Peyer's patch (tissue), 4 donors: Measurements from ENCODE around the gene KLHDC2. TPM values are rescaled to one million over a fixed set of nuclear protein-coding genes. Genes with fewer than 3 reads are reported as not detected.
"Not testable (repeated sequence)": the region's sequence is repeated elsewhere in the genome, so short reads cannot be mapped to it uniquely, and the experiment has no call there.

Experiments
- DNase-seq, 3 donors: peaks; one replicate each; pipeline ENCODE4 v3.0.0-alpha.2; 2017 to 2019
- H3K27ac ChIP-seq, 4 donors: fragments of 200-600 bp; sonication (generic); one replicate each; pipeline ENCODE4 v1.5.1; 2016 to 2019
- H3K27me3 ChIP-seq, 2 donors: fragments of 200-600 bp; sonication (generic); one replicate each; pipeline ENCODE4 v1.5.1; 2019
- H3K36me3 ChIP-seq, 3 donors: fragments of 200-600 bp; sonication (generic); one replicate each; pipeline ENCODE4 v1.5.1; 2016 to 2019
- H3K4me1 ChIP-seq, 4 donors: fragments of 200-600 bp; sonication (generic); one replicate each; pipeline ENCODE4 v1.5.1; 2016 to 2019
- H3K4me3 ChIP-seq, 4 donors: fragments of 200-600 bp; sonication (generic); 1 replicate in 3 of 4; 2 replicates in 1 of 4; pipeline ENCODE4 v1.5.1; 2016 to 2019; ENCODE audit warnings: mild to moderate bottlenecking in 1 of 4
- H3K9me3 ChIP-seq, 4 donors: fragments of 200-600 bp; sonication (generic); one replicate each; pipeline ENCODE4 v1.5.1; 2016 to 2019; ENCODE audit warnings: mild to moderate bottlenecking in 1 of 4
- POLR2A ChIP-seq, 2 donors: fragments of 450-650 bp; IDR thresholded peaks; one replicate each; pipeline ENCODE4 v1.5.1; 2017; ENCODE audit warnings: antibody characterized with exemption in 2 of 2, mild to moderate bottlenecking in 2 of 2, moderate library complexity in 2 of 2
- total RNA-seq, 4 donors: library from RNA; depleted of rRNA; stranded (reverse); fragments of >200 nt; gene quantifications; one replicate each; pipeline ENCODE4 v1.1.0, GENCODE V29; 2016
- TF ChIP-seq, protein P1 (sequence below), 6 experiments: fragments of 450-650 bp in 4 of 6; fragments of 200-600 bp in 2 of 6; sonication (generic) in 1 of 6; IDR thresholded peaks; one replicate each; pipeline ENCODE4 v1.5.1; 2017 to 2019; ENCODE audit warnings: antibody characterized with exemption in 6 of 6, mild to moderate bottlenecking in 3 of 6, moderate library complexity in 1 of 6

KLHDC2 gene
- total RNA-seq, 4 donors from 2014 or later: 73.4 to 135 (median 107) TPM

DNA sequence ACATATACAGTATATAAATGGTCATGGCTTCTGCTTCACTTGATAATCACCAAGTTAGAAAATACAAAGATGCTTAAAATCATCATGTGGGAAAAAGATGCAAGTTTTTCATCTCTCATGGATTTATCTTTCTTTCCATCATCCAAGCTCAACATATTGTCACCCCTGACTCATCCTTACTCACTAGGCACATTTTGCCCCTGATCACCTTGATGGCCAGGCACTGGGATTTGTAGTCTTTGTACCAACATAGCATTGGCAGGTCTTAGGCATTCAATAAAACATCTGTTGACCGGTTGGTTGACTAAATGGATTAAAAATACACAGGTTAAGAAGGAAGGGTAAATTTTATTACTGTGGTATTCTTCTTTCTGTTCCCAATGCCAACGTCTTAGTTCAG, 28.1 kb downstream of the KLHDC2 start:
- DNase-seq: no peak
- Histone ChIP-seq H3K36me3 (peaks cover 0 to 98% (median 0%) of the 10 kb centered on the region in 3 donors), H3K9me3 (no peaks in the 10 kb centered on the region), H3K27me3 (no peaks in the 10 kb centered on the region), H3K27ac (no peak overlapping the region), H3K4me3 (no peak overlapping the region), H3K4me1 (no peaks in the 10 kb centered on the region)
- TF ChIP-seq POLR2A (IDR thresholded peaks at IDR 0.05): no peak

DNA sequence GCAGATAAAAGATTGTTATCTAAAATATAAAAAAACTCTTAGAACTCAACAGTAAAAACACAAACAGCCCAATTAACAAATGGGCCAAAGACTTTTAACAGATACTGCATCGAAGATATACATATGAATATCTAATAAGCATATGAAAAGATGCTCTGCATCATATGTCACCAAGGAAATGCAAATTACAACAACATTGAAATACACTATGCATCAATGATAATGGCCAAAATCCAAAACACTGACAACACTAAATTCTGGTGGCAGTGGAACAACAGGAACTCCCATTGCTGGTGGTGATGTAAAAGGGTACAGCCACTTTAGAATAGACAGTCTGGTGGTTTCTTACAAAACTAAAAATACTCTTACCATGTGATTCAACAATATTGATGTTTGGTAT, 40.8 kb downstream of the KLHDC2 start:
- no peak overlapping the region for H3K27ac ChIP-seq
- no peaks in the 10 kb centered on the region for H3K27me3 ChIP-seq
- no peaks in the 10 kb centered on the region for H3K9me3 ChIP-seq
- TF ChIP-seq, protein P1, sequence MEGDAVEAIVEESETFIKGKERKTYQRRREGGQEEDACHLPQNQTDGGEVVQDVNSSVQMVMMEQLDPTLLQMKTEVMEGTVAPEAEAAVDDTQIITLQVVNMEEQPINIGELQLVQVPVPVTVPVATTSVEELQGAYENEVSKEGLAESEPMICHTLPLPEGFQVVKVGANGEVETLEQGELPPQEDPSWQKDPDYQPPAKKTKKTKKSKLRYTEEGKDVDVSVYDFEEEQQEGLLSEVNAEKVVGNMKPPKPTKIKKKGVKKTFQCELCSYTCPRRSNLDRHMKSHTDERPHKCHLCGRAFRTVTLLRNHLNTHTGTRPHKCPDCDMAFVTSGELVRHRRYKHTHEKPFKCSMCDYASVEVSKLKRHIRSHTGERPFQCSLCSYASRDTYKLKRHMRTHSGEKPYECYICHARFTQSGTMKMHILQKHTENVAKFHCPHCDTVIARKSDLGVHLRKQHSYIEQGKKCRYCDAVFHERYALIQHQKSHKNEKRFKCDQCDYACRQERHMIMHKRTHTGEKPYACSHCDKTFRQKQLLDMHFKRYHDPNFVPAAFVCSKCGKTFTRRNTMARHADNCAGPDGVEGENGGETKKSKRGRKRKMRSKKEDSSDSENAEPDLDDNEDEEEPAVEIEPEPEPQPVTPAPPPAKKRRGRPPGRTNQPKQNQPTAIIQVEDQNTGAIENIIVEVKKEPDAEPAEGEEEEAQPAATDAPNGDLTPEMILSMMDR (IDR thresholded peaks at IDR 0.05): no peak
- TF ChIP-seq POLR2A (IDR thresholded peaks at IDR 0.05): no peak
- H3K36me3 ChIP-seq: peaks cover 0 to 87% (median 0%) of the 10 kb centered on the region in 3 donors
- H3K4me3 ChIP-seq: no peak overlapping the region
- H3K4me1 ChIP-seq: no peaks in the 10 kb centered on the region
- DNase-seq: no peak

DNA sequence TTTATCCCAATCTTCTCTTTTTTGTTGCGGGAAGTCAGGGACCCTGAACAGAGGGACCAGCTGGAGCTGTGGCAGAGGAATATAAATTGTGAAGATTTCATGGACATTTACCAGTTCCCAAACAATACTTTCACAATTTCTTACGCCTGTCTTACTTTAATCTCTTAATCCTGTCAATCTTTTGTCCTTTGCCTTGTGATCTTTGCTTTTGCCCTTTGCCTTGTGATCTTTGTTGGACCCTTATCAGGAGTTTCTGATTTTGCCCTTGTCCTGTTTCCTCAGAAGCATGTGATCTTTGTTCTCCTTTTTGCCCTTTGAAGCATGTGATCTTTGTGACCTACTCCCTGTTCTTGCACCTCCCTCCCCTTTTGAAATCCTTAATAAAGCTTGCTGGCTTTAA, 48.2 kb downstream of the KLHDC2 start:
- not testable (repeated sequence) for H3K4me3 ChIP-seq, H3K27me3 ChIP-seq, H3K9me3 ChIP-seq, H3K27ac ChIP-seq, H3K4me1 ChIP-seq, DNase-seq
- H3K36me3 ChIP-seq: peaks cover 6 to 93% (median 8%) of the 10 kb centered on the region in 3 donors

DNA sequence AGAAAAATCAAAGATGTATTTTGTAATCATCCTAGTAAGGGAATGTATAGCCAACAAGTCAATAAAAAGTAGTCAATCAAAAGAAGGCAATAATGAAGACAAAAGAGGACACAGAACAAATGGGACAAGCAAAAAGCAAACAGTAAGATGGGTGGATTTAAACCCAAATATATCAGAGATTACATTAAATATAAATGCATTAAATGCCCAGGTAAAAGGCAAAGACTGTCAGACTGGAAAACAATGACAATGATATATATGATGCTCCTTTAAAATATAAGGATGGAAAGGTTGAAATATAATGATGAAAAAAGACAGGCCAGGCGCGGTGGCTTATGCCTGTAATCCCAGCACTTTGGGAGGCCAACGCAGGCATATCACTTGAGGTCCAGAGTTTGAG, 48.9 kb downstream of the KLHDC2 start:
- Histone ChIP-seq H3K9me3 (no peaks in the 10 kb centered on the region), H3K36me3 (peaks cover 6 to 85% (median 8%) of the 10 kb centered on the region in 3 donors), H3K4me3 (no peak overlapping the region), H3K4me1 (no peaks in the 10 kb centered on the region), H3K27ac (no peak overlapping the region), H3K27me3 (no peaks in the 10 kb centered on the region)
- TF ChIP-seq, protein P1 (IDR thresholded peaks at IDR 0.05): no peak
- TF ChIP-seq POLR2A (IDR thresholded peaks at IDR 0.05): no peak
- no peak for DNase-seq

DNA sequence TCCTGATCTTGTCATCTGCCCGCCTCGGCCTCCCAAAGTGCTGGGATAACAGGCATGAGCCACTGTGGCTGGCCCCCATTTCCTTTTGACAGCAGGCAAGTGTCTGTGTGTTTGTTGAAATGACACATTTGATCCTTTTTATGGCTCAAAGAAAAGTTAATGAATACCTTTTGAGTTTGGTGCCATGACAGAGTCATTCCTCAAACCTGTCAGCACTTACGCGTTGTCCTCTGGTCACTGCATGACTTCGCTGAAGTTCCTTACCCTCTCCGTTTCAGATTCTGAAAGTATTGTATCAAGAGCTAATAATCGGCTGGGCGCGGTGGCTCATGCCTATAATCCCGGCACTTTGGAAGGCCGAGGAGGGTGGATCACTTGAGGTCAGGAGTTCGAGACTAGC, 52.2 kb downstream of the KLHDC2 start:
- TF ChIP-seq POLR2A (IDR thresholded peaks at IDR 0.05): no peak
- TF ChIP-seq, protein P1 (IDR thresholded peaks at IDR 0.05): no peak
- H3K4me1 ChIP-seq: no peaks in the 10 kb centered on the region
- H3K4me3 ChIP-seq: no peak overlapping the region
- no peaks in the 10 kb centered on the region for H3K27me3 ChIP-seq
- no peaks in the 10 kb centered on the region for H3K9me3 ChIP-seq
- H3K27ac ChIP-seq: no peak overlapping the region
- H3K36me3 ChIP-seq: peaks cover 6 to 83% (median 8%) of the 10 kb centered on the region in 3 donors
- no peak for DNase-seq

DNA sequence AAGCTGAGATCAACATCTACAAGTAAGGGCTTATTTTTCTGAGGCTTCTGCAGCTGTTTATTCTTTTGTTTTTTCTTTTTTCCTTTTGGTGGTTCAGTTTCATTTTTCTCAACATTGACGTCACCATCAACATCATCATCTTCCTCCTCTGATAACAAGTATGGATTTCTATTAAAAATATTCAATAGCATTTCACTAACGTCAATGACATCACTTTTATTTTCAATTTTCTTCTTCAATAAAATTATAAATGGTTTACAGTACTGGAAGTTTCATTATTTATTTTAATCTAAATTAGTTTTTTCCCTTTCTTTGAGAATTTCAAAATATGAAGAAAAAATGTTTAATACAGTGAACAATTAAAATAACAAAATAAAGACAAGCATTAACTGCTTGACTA, 60.7 kb downstream of the KLHDC2 start:
- no peaks in the 10 kb centered on the region for H3K4me1 ChIP-seq
- TF ChIP-seq, protein P1 (IDR thresholded peaks at IDR 0.05): no peak
- no peak for TF ChIP-seq POLR2A (IDR thresholded peaks at IDR 0.05)
- H3K4me3 ChIP-seq: no peak overlapping the region
- H3K27me3 ChIP-seq: no peaks in the 10 kb centered on the region
- no peak overlapping the region for H3K27ac ChIP-seq
- no peak for DNase-seq
- no peaks in the 10 kb centered on the region for H3K9me3 ChIP-seq
- peaks cover 0 to 98% (median 3%) of the 10 kb centered on the region in 3 donors for H3K36me3 ChIP-seq

Other genes with a start within 250 kb of the KLHDC2 start
- gene RPS29, start 181.8 kb upstream of the KLHDC2 start, total RNA-seq: 1,000 to 10,000 TPM; 1,474 to 8,142 (median 3,050) TPM
- gene LRR1, start 169.2 kb upstream of the KLHDC2 start, total RNA-seq: 10 to 100 TPM; 16.3 to 20.7 (median 18.3) TPM
- gene RPL36AL, start 147.5 kb upstream of the KLHDC2 start, total RNA-seq: 100 to 1,000 TPM; 117 to 225 (median 169) TPM
- 10 to 100 TPM; 12.4 to 76.4 (median 39.6) TPM for gene MGAT2, start 147.4 kb upstream of the KLHDC2 start, total RNA-seq
- gene DNAAF2, start 132.9 kb upstream of the KLHDC2 start, total RNA-seq: 10 to 100 TPM; 10.7 to 17.4 (median 16.3) TPM
- gene POLE2, start 79.9 kb upstream of the KLHDC2 start, total RNA-seq: 10 to 100 TPM in 1 of 4 donors, 1 to 10 TPM in 3; 2.5 to 10.7 (median 6.0) TPM
- 10 to 100 TPM in 1 of 4 donors, 1 to 10 TPM in 3; 2.3 to 28.1 (median 3.5) TPM for gene KLHDC1, start 75.0 kb upstream of the KLHDC2 start, total RNA-seq
- gene NEMF, start 84.6 kb downstream of the KLHDC2 start, total RNA-seq: 100 to 1,000 TPM; 114 to 413 (median 145) TPM
- gene ARF6, start 124.9 kb downstream of the KLHDC2 start, total RNA-seq: 10 to 100 TPM; 47.0 to 92.5 (median 68.5) TPM